K562 (cell line): Measurements from ENCODE around the gene SLC5A12.

Experiments used
- MXD1 ChIP-seq: fragments of 250-450 bp; sonication (Bioruptor Pico); IDR thresholded peaks from 2 replicates; pipeline ENCODE4 v1.8.0; 2021; ENCODE audit warnings: borderline replicate concordance, mild to moderate bottlenecking, moderate library complexity; ENCODE audit not compliant: poor library complexity, severe bottlenecking
- SIN3A ChIP-seq, 2 experiments: fragments of 150-350 bp in 1 of 2; IDR thresholded peaks; 2 replicates each; pipeline ENCODE4 v1.6.1; 2011 to 2016; ENCODE audit warnings: borderline replicate concordance in 2 of 2, low read depth in 2 of 2, low read length in 2 of 2, mild to moderate bottlenecking in 2 of 2, moderate library complexity in 2 of 2; ENCODE audit not compliant: control insufficient read depth in 1 of 2
- ZC3H4 ChIP-seq: sonication (generic); formaldehyde crosslinking; IDR thresholded peaks from 2 replicates; pipeline ENCODE4 v1.9.0; 2021; ENCODE audit warnings: missing genetic modification reagents, borderline replicate concordance
- ZNF239 ChIP-seq: fragments of 250-450 bp; sonication (Bioruptor Pico); IDR thresholded peaks from 2 replicates; pipeline ENCODE4 v1.4.0; 2020; ENCODE audit warnings: mild to moderate bottlenecking
- TF ChIP-seq, protein P1 (sequence below), 3 experiments: IDR thresholded peaks in 2 of 3; conservative IDR thresholded peaks in 1 of 3; 2 replicates each; pipeline ENCODE4 v1.5.1; 2011 to 2012; ENCODE audit warnings: low read length in 3 of 3, mild to moderate bottlenecking in 3 of 3, control low read depth in 2 of 3, improper control_type of control experiment in 1 of 3, inconsistent platforms in 1 of 3, low read depth in 1 of 3, mixed read lengths in 1 of 3, moderate library complexity in 1 of 3; ENCODE audit not compliant: insufficient read depth in 2 of 3

DNA sequence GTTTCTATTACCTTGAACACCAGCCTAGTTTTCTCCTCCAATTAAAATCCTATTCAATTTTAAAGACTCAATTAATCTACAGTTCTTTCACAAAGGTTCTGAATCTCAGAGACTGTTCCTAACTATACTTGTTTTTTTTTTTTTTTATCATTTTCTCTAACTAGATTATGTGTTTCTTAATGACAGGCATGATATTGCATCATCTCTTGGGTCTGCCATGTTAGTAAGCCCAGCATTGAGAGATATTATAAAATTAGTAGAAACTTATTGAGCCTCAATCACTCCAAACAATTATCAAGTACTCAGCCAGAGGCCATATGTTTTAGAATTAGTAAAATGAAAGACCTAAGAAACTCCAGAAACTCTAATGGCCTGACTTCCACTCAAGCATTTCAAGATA, 28.1 kb upstream of the SLC5A12 start:
- TF ChIP-seq SIN3A (IDR thresholded peaks at IDR 0.05; ENCODE audit: borderline replicate concordance in 2 of 2, control insufficient read depth in 1 of 2, low read depth in 2 of 2, low read length in 2 of 2) = no peak
- TF ChIP-seq MXD1 (CRISPR knock-in tag) = no peak
- no peak for TF ChIP-seq ZC3H4
- no peak for TF ChIP-seq ZNF239 (CRISPR knock-in tag)
- TF ChIP-seq, protein P1, sequence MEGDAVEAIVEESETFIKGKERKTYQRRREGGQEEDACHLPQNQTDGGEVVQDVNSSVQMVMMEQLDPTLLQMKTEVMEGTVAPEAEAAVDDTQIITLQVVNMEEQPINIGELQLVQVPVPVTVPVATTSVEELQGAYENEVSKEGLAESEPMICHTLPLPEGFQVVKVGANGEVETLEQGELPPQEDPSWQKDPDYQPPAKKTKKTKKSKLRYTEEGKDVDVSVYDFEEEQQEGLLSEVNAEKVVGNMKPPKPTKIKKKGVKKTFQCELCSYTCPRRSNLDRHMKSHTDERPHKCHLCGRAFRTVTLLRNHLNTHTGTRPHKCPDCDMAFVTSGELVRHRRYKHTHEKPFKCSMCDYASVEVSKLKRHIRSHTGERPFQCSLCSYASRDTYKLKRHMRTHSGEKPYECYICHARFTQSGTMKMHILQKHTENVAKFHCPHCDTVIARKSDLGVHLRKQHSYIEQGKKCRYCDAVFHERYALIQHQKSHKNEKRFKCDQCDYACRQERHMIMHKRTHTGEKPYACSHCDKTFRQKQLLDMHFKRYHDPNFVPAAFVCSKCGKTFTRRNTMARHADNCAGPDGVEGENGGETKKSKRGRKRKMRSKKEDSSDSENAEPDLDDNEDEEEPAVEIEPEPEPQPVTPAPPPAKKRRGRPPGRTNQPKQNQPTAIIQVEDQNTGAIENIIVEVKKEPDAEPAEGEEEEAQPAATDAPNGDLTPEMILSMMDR (IDR thresholded peaks at IDR 0.05 in 2 of 3, conservative IDR thresholded peaks at IDR 0.05 in 1 of 3; ENCODE audit: insufficient read depth in 2 of 3, low read depth in 1 of 3, low read length in 3 of 3) = no peak
